GM19238 (cell line): ENCODE data around the gene CDC40.
"Not testable (repeated sequence)": the region's sequence is repeated elsewhere in the genome, so short reads cannot be mapped to it uniquely, and the experiment has no call there.

ENCODE experiments used
- DNase-seq: peaks from one replicate; pipeline ENCODE4 v3.0.0; 2011; ENCODE audit warnings: low spot score; ENCODE audit not compliant: insufficient read length

The CDC40 gene

GRCh38 chr6:110201151-110201884, 21.1 kb downstream of the CDC40 start:
- DNase-seq = no peak

- DNase-seq = no peak
Measured at GRCh38 chr6:110207652-110208051, 27.4 kb downstream of the CDC40 start.

GRCh38 chr6:110211753-110212152, 31.5 kb downstream of the CDC40 start:
- no peak for DNase-seq

GRCh38 chr6:110214338-110214737, 34.1 kb downstream of the CDC40 start:
- no peak for DNase-seq

GRCh38 chr6:110216140-110216539, 35.9 kb downstream of the CDC40 start:
- DNase-seq = no peak

- no peak for DNase-seq
Measured at GRCh38 chr6:110217266-110217665, 37.0 kb downstream of the CDC40 start.

- no peak for DNase-seq
Measured at GRCh38 chr6:110221738-110222137, 41.5 kb downstream of the CDC40 start.

- no peak for DNase-seq
Measured at GRCh38 chr6:110226261-110226660, 46.0 kb downstream of the CDC40 start.

- DNase-seq = no peak
Measured at GRCh38 chr6:110232450-110232849, 52.2 kb downstream of the CDC40 start.

- peak; percentile 12 for DNase-seq
Measured at GRCh38 chr6:110233770-110234374, 53.6 kb downstream of the CDC40 start.

- DNase-seq = not testable (repeated sequence)
Measured at GRCh38 chr6:110236007-110236406, 55.8 kb downstream of the CDC40 start.

- no peak for DNase-seq
Measured at GRCh38 chr6:110239526-110240274, 59.5 kb downstream of the CDC40 start.

- DNase-seq = not testable (repeated sequence)
Measured at GRCh38 chr6:110244621-110245020, 64.4 kb downstream of the CDC40 start.

- DNase-seq = no peak
Measured at GRCh38 chr6:110246378-110246777, 66.2 kb downstream of the CDC40 start.

- DNase-seq = no peak
Measured at GRCh38 chr6:110246900-110247546, 66.8 kb downstream of the CDC40 start.

- DNase-seq = no peak
Measured at GRCh38 chr6:110250058-110250457, 69.8 kb downstream of the CDC40 start.

- no peak for DNase-seq
Measured at GRCh38 chr6:110250838-110251237, 70.6 kb downstream of the CDC40 start.

- no peak for DNase-seq
Measured at GRCh38 chr6:110255211-110255750, 75.1 kb downstream of the CDC40 start.

- no peak for DNase-seq
Measured at GRCh38 chr6:110256366-110256765, 76.1 kb downstream of the CDC40 start.

- DNase-seq = no peak
Measured at GRCh38 chr6:110265273-110265672, 85.0 kb downstream of the CDC40 start.

- DNase-seq = no peak
Measured at GRCh38 chr6:110266996-110267395, 86.8 kb downstream of the CDC40 start.

GRCh38 chr6:110269623-110270022, 89.4 kb downstream of the CDC40 start:
- no peak for DNase-seq
